ENCODE results near the gene PRKCSH.
"Not testable (repeated sequence)": the region's sequence is repeated elsewhere in the genome, so short reads cannot be mapped to it uniquely, and the experiment has no call there.

Gene PRKCSH

DNA sequence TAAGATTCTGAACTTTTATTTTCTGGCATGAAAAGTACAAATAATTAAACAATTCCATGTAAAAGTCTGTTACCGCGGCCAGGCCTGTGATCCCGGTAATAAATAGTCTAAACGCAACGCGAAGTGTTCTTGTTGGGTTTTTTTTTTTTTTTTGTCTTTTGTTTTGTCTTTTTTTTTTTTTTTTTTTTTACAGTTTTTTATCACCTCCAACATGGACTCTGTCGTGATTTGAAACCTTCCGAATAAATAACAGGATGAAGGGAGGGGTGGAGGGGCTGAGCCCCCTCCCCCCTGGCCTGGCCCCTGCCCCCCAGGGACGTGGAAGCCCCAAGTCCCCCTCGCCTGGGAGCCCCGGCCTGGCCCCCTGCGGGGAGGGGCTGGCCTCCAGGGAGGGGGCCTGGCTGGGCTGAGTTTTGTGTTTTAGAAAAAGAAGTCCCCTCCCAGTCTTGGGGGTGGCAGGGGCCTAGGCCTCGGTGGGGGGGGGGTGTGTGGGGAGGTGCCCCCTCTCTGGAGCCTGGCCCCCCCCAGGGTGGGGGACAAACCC, 16.0 kb downstream of the PRKCSH start:
- DNase-seq, result no peak

DNA sequence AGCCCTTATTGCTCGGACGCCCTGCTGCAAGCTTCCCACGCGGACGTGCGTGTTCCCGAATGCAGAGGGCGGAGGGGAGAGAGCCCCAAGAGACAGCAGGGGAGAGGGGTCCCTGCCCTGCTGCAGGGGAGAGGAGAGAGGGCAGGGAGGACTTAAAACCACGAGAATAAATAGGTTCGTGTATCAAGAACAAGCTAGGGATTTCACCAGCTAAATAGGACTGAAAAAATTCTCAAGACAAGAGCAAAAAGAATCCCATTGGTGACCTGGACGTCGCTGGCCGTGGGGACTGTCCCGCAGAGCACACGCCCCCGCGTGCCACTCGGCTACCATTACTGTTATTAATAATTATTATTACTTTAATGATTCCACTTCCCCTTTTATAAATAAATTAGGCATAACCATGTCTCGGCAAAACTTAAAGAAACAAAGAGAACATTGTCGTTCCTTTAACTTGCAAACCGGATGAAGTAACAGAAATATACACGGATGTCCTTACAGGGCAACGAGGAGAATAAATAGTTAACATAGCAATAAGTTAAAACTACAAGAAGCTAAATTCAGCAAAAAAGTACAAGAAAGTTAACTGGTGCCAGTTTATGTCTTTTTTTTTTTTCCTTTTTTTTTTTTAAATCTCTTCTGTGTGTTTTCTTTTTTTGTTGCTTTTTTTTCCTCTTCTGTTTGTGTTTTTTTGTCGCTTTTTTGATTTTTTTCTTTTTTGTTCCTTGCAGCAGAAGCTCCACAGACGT, 16.6 kb downstream of the PRKCSH start:
- no peak for DNase-seq

- DNase-seq, result no peak
Measured at GRCh38 chr19:11452620-11453310, 17.3 kb downstream of the PRKCSH start.

DNA sequence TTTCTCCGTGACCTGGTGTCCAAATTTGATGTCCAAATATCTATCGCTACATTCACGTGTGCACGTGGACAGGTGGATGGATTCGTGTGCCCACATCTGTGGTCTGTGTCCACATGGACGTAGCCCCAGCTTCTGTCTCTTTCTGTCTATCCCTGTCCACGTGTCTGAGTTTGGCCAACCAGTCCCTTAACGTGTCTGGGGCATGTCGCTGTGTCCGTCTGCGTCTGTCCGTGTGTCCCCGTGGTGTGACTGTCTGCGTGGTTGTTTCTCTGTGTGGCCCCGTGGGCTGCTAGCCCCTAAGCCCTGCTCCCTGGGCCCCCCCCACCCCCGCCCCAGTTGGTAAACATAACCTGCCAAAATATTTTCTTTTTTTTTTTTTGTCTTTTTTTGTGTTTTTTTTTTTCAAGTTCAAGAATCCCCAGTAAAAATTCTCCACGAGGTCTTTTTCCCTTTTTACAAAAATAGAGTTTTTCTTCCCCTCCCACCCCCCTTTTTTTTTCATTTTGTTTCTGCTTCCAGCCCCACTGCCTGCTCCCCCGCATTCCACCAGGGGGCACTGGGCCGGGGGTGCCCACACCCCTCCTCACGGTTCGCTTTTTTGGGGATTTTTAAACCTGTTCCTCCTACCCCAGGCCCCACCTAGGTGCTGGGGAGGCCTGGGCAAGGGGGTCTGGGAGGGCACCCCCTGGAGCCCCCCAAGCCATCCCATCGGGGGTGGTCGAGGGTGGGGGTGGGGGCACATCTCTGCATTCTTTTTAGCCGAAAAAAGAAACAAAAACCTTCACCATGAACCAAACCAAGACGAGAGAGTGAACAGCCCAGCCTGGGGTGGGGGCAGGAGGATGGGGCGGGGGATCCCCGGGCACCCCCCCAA, 18.3 kb downstream of the PRKCSH start:
- no peak for DNase-seq

GRCh38 chr19:11455233-11455554, 19.8 kb downstream of the PRKCSH start:
- DNase-seq, result not testable (repeated sequence)

DNA sequence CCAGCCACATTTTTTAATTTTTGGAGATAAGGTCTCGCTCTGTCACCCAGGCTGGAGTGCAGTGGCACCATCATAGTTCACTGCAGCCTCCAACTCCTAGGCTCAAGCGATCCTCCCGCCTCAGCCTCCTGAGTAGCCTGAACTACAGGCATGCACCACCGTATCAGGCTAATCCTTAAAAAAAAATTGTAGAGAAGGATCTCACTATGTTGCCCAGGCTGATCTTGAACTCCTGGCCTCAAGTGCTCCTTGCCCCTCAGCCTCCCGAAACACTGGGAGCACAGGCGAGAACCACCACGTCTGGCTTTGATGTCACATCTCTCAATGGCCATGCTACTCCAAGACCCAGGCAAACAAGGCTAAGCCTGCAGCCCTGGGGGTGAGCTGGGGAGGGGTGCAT, 21.2 kb downstream of the PRKCSH start:
- no peak for DNase-seq

DNA sequence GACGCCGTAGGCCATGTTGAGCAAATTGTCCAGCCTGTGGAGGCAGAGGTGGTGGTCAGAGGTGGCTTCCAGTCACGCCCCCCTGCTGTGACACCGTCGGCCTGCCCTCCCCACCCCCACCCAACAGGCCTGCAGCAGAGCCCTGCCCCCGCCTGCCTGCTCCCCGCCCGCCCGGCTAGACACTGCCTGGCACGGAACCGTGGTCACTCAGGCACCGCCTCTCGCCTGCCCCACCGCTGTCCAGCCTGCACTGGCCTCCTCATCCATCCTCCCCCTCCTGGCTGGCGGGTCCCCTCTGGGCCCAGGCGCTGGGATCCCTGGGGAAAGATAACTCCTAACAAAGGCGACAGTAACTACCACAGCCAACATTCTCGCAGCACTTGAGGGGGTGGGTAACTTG, 21.7 kb downstream of the PRKCSH start:
- DNase-seq, result no peak

- no peak for DNase-seq
Measured at GRCh38 chr19:11457831-11458230, 22.4 kb downstream of the PRKCSH start.

DNA sequence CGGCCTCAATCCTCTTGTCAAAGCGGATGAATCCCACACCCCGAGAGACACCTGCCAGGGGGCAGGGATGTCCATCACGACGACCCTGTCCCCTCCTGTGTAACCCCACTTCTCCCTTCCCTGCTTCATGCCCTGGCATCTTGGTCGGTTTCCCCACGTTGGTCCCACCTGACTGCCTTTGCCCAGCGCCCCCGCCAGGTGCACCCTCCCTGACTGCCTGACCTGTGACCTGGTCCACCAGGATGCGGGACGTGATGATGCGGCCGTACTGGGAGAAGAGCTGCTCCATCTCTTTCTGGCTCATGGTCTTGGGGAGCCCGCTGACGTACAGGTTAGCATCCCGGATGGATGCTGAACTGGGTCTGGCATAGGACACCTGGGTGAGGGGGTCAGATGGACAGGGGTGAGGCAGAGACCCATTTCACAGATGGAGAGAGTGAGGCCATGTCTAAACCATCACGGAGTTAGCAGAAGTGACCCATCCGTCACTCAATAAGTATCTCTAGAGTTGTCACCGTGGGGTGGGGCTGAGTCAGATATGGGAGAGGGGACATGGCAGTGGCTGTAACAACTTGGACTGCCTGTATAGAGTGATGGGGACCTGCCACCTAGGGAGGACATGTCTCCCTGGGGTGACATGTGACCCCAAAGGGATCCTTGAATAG, 22.9 kb downstream of the PRKCSH start:
- DNase-seq, result no peak

DNA sequence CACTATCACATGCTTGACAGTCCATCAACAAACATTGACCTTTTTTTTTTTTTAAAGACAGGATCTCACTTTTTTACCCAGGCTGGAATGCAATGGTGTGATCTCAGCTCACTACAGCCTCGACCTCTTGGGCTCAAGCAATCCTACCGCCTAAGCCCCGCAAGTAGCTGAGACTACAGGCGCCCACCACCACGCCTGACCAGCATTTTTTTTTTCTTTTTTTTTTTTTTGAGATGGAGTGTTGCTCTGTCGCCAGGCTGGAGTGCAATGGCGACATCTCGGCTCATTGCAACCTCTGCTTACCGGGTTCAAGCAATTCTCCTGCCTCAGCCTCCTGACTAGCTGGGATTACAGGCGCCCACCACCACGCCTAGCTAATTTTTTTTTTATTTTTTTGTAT, 23.5 kb downstream of the PRKCSH start:
- DNase-seq, result not testable (repeated sequence)

DNA sequence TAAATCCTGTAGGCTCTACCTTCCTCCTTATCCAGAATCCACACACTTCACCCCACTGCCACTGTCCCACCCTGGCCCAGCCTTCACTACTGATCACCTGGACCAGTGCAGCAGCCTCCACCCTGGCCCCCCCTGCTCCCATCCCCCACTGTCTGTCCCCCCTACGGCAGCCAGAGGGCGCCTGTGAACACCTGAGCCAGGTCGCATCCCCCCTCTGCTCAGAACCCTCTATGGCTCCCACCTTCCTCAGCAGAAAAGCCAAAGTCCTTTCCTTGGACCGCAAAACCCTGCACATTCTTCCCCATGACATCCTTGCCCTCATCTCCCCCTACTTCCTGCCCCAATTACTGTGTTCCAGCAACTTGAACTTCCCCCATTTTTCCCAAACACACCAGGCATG, 24.8 kb downstream of the PRKCSH start:
- no peak for DNase-seq

GRCh38 chr19:11461453-11461852, 26.0 kb downstream of the PRKCSH start:
- DNase-seq, result no peak

DNA sequence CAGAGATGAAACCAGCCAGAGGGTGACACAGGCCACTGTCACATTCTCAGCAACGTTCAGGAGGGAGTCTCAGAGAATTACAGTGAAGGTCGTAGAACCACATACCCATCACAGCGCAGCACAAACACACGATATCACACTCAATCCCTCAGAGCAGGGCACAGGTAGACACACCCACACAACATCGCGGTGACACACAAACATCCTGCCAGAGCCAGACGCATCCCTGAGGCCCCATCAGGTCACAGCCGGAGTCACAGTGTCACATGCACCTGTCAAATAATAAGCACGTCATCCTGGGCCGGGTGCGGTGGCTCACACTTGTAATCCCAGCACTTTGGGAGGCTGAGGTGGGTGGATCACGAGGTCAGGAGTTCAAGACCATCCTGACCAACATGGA, 28.0 kb downstream of the PRKCSH start:
- no peak for DNase-seq

- DNase-seq, result no peak
Measured at GRCh38 chr19:11464333-11465265, 29.2 kb downstream of the PRKCSH start.

GRCh38 chr19:11465600-11465999, 30.2 kb downstream of the PRKCSH start:
- no peak for DNase-seq

DNA sequence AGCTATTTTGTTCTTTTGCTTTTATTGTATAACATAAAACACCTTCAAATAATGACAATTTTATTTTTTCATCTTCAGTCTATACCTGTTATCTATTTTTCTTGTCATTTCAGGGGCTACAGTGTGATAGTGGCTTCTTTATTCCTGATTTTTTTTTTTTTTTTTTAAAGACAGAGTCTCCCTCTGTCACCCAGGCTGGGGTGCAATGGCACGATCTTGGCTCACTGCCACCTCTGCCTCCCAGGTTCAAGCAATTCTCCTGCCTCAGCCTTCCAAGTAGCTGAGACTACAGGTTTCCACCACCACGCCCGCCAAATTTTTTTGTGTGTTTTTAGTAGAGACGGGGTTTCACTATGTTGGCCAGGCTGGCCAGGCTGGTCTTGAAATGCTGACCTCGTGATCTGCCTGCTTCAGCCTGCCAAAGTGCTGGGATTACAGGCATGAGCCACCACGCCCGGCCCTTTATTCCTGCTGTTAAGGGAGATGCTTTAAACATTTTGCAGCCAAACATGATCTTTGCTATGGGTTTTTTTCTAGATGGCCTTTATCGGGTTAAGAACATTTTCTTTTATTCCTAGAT, 32.9 kb downstream of the PRKCSH start:
- not testable (repeated sequence) for DNase-seq

DNA sequence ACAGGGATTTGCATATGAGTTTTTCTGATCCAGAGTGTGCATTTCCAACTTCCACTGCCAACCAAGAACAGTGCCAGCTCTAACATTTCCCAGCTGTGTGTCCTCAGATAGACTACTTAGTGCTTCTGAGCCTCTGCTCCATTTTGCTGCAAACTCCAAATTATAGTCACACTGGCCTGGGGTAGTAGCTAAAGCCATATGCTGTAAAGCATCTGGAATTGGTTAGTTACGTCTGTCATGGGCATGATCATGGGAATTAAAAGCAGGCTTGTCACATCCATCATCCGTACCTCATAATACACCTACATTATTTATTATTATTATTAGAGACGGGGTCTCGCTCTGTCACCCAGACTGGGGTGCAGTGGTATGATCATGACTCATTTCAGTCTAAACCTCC, 38.3 kb downstream of the PRKCSH start:
- no peak for DNase-seq

GRCh38 chr19:11475343-11475742, 39.9 kb downstream of the PRKCSH start:
- not testable (repeated sequence) for DNase-seq

- no peak for DNase-seq
Measured at GRCh38 chr19:11475861-11476260, 40.4 kb downstream of the PRKCSH start.

DNA sequence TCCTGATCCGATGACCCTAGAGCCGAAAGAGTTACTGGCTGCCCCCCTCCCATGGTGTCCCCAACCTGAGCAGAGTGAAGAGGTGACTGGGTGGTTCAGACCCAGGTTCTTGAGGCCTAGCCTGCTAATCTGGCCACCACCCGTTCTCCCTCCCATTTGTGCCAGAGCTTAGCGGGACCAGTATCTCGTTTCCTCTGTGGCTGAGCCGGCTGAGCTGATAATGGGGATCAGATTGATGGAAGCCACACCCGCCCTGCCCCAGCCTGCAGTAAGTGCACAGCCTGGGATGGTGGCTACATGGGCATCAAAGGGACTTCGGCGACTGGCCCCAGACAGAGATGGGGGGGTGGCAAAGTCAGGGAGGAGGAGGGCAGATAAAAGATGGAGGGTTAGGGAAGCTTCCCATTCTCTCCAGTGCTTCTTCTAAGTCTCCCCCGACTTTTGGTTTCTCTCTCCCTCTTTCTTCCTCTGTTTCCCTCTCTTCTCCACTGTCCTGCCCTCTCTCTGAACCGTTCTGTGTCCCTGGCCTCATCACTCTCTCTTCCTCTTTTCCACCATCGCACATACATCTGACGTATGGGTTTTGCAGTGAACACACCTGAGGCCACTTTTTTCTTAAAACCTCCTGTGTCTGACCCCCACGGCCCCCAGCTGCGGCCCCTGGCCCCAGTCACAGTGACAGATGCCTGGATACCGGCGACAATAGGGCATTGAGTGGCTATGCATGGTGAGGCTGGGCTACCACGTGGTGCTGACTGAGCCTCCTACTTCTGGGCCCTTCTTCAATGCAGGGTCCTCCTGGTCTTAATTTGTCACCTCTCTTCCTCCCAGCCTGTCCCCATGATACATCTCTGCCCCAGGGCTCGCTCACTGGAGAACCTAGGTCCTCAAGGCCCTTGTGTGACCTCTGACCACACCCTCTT, 43.0 kb downstream of the PRKCSH start:
- no peak for DNase-seq

Data from fibroblast of skin of back (primary cell).